NT2/D1 (cell line): ENCODE results near the gene CACNA1C.
"Not testable (repeated sequence)": the region's sequence is repeated elsewhere in the genome, so short reads cannot be mapped to it uniquely, and the experiment has no call there.

Experiments used
- DNase-seq: peaks from one replicate; pipeline ENCODE4 v3.0.0-alpha.2; 2011; ENCODE audit warnings: low read depth, low spot score
- H3K27me3 ChIP-seq: 2 replicates; pipeline ENCODE4 v1.6.0; 2011; ENCODE audit warnings: mild to moderate bottlenecking; ENCODE audit not compliant: insufficient read length, insufficient read depth
- H3K36me3 ChIP-seq: 2 replicates; pipeline ENCODE4 v1.6.1; 2011; ENCODE audit warnings: mild to moderate bottlenecking, low read length, mixed read lengths; ENCODE audit not compliant: insufficient read depth, insufficient read length
- H3K4me1 ChIP-seq: 2 replicates; pipeline ENCODE4 v1.5.1; 2011; ENCODE audit not compliant: insufficient read depth, insufficient read length
- H3K4me3 ChIP-seq: 2 replicates; pipeline ENCODE4 v1.5.1; 2011; ENCODE audit warnings: low read depth; ENCODE audit not compliant: insufficient read length
- H3K9ac ChIP-seq: 2 replicates; pipeline ENCODE4 v1.6.0; 2011; ENCODE audit warnings: low read depth; ENCODE audit not compliant: insufficient read length
- H3K9me3 ChIP-seq: 2 replicates; pipeline ENCODE4 v1.5.1; 2011; ENCODE audit warnings: mild to moderate bottlenecking, low read length; ENCODE audit not compliant: insufficient read depth
- SUZ12 ChIP-seq: IDR thresholded peaks from 2 replicates; pipeline ENCODE4 v1.6.1; 2011; ENCODE audit not compliant: insufficient read length, insufficient read depth; ENCODE audit errors: extremely low read depth
- YY1 ChIP-seq: IDR thresholded peaks from 2 replicates; pipeline ENCODE4 v1.6.1; 2011; ENCODE audit not compliant: insufficient read length, insufficient read depth
- ZNF274 ChIP-seq: IDR thresholded peaks from 2 replicates; pipeline ENCODE4 v1.6.1; 2011; ENCODE audit warnings: mild to moderate bottlenecking, low read depth, low read length

The CACNA1C gene

DNA sequence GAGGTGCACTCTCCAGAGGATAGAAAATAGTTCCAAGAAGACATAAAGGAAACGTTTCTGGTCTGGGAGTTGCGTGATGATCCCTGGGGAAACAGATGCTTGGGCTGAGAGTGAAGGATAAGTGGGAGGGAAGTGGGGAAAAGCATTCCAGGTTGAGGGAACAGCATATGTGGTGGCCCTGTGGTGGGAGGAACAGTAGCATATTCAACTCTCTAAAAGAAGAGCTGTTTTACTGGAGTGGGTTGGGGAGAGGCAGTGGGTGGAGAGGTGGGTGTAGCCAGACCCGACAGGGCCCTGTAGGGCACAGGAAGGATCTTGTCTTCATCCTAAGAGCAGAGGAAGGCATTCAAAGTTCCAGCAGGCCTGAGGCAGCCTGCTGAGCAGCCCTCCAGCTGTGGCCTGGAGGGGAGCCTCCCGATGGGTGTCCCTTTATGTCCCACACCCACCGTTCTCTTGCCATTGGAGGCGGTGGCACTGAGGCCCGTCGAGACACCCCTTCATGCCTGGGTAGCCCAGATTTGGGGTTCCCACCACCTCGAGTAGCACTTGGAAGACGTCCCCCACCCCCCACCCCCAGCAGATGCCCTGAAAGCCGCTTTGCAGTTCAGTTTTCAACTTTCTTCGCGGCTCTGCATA lies 431.5 kb downstream of the CACNA1C start:
- Histone ChIP-seq H3K9ac (no peak overlapping the region), H3K4me1 (no peaks in the 10 kb centered on the region), H3K4me3 (no peak overlapping the region), H3K9me3 (peaks cover 8% of the 10 kb centered on the region; the same call in 1 of the 2 replicates), H3K36me3 (no peaks in the 10 kb centered on the region), H3K27me3 (no peaks in the 10 kb centered on the region)
- no peak for TF ChIP-seq YY1
- TF ChIP-seq SUZ12: no peak
- no peak for TF ChIP-seq ZNF274
- DNase-seq: no peak

DNA sequence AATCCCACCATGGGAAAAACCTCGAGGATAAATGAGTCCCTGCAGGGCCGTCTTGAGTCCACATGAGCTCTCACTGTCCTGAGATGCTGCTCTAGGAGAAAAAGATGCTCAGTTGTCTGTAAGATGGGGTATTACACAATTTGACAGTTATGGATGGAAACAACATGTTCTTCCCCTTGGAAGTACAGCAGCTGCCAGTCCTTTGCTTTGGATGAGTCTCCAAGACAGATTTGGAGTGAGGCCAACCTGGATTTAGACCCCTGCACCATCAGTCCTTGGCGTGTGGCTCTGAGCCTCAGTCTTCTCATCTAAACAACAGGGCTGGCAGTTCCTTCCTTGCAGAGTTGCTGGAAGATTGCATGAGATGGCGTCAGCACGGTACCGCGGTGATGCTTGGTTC lies 432.9 kb downstream of the CACNA1C start:
- TF ChIP-seq SUZ12 (no peak), YY1 (no peak), ZNF274 (no peak)
- H3K36me3 ChIP-seq: no peaks in the 10 kb centered on the region
- no peak overlapping the region for H3K9ac ChIP-seq
- H3K4me3 ChIP-seq: no peak overlapping the region
- no peaks in the 10 kb centered on the region for H3K27me3 ChIP-seq
- no peak for DNase-seq
- no peaks in the 10 kb centered on the region for H3K4me1 ChIP-seq
- no peaks in the 10 kb centered on the region for H3K9me3 ChIP-seq

DNA sequence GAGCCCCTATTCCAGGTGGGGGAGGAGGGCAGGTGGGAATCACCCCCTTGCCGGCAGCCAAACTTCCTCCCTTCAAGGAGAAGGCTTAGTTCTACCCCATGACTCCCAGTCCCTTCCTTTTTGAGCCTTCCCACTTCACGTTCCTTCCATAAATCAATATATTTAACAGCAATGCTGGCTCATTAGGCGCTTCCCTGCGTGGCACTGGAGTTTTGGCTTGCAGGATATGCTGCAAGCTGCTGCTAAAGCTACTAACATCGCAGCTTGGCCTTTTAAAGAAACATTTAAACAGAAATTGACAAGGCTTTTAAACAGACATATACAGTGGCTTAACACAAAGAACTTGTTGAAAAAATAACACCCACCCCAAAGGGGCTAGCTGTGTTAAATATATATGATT lies 434.0 kb downstream of the CACNA1C start:
- no peak for TF ChIP-seq SUZ12
- no peak for TF ChIP-seq ZNF274
- no peak for TF ChIP-seq YY1
- Histone ChIP-seq H3K4me3 (no peak overlapping the region), H3K27me3 (no peaks in the 10 kb centered on the region), H3K4me1 (no peaks in the 10 kb centered on the region), H3K9ac (no peak overlapping the region), H3K9me3 (no peaks in the 10 kb centered on the region), H3K36me3 (no peaks in the 10 kb centered on the region)
- DNase-seq: no peak

DNA sequence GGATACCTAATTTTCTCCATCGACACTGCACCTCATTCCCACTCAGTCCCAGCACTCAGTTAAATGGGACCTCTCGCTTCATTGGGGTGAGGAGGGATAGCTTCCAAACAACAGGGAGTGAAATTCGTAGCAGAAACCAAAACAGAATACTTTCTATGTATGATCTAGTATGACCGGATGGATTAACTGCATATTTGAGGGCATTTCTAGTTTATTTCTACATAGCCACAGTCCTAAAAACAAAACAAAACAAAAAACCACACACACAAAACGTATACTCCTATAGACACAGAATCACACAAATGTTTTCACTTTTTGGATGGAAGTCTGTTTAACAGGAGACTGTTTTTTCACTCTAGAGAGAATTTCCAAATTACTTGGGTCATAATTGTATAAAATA lies 434.5 kb downstream of the CACNA1C start:
- Histone ChIP-seq H3K4me1 (no peaks in the 10 kb centered on the region), H3K9ac (no peak overlapping the region), H3K9me3 (no peaks in the 10 kb centered on the region), H3K4me3 (no peak overlapping the region), H3K36me3 (no peaks in the 10 kb centered on the region), H3K27me3 (no peaks in the 10 kb centered on the region)
- DNase-seq: no peak
- TF ChIP-seq YY1 (no peak), SUZ12 (no peak), ZNF274 (no peak)

DNA sequence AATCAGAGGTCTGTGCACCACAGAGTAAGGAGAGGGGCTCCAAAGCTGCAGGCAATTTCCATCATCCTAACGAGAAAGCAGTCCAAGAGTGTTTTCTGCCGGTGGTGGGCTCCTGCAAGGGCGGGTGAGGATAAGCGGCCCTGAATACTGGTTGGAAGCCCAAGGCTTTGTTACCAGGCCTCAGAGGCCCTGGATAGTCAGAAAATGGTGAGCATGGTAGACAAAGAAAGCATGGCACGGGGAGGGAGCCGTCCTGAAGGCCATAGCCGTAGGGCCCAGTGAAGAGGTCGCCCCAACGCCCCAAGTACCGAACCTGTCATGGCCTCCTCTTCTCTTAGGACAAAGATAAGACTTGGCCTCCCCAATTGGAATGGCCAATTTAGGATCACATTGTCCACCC lies 435.3 kb downstream of the CACNA1C start:
- no peaks in the 10 kb centered on the region for H3K36me3 ChIP-seq
- no peak overlapping the region for H3K4me3 ChIP-seq
- no peak overlapping the region for H3K9ac ChIP-seq
- no peaks in the 10 kb centered on the region for H3K4me1 ChIP-seq
- no peak for TF ChIP-seq SUZ12
- no peak for TF ChIP-seq YY1
- no peak for TF ChIP-seq ZNF274
- no peaks in the 10 kb centered on the region for H3K9me3 ChIP-seq
- DNase-seq: no peak
- H3K27me3 ChIP-seq: no peaks in the 10 kb centered on the region

DNA sequence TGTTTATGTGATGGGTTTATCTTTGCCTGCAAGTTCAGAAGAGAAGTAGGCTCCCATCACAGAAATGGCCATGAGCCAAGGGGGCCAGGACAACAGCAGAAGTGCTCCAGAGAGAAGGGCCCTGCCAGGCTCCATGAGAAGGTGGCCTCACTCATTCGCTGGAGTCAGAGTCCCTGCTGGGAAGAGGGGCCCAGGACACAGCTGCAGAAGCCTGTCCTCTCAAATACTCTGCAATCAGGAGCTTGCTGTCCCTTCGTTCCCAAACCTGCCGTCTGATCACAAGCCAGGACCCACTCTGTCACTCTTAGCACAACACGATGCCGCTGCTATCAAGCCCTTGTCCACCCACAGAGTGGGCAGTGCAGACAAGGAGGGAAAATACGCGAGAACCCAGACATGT lies 435.8 kb downstream of the CACNA1C start:
- no peaks in the 10 kb centered on the region for H3K27me3 ChIP-seq
- TF ChIP-seq ZNF274 (no peak), YY1 (no peak)

DNA sequence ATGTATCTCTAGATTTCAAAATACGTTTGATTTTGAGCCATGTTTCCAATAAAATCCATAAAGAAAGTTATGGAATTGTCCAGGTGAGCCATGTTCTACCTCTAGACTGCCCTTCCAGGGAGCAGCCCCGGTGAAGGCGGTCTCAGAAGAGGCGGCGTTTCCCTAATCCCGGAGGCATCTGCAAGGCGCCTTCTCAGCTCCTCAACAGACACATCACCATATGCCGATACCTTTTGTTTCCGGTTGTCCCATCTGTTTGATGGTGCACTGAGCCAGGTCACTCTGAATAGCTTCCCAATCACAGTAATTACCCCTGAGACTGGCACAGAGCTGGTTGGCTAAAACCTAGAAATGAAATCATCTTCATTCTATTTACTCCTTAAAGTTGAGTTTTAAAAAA lies 436.5 kb downstream of the CACNA1C start:
- peak; percentile 42 for DNase-seq
- no peaks in the 10 kb centered on the region for H3K27me3 ChIP-seq
- H3K36me3 ChIP-seq: no peaks in the 10 kb centered on the region
- no peaks in the 10 kb centered on the region for H3K4me1 ChIP-seq
- H3K4me3 ChIP-seq: no peak overlapping the region
- H3K9ac ChIP-seq: no peak overlapping the region
- TF ChIP-seq YY1 (no peak), SUZ12 (no peak), ZNF274 (no peak)
- H3K9me3 ChIP-seq: no peaks in the 10 kb centered on the region

More for the DNA sequence above, 435.8 kb downstream of the CACNA1C start:
- no peaks in the 10 kb centered on the region for H3K9me3 ChIP-seq
- DNase-seq: no peak
- H3K4me3 ChIP-seq: no peak overlapping the region
- H3K36me3 ChIP-seq: no peaks in the 10 kb centered on the region
- H3K4me1 ChIP-seq: no peaks in the 10 kb centered on the region
- H3K9ac ChIP-seq: no peak overlapping the region

DNA sequence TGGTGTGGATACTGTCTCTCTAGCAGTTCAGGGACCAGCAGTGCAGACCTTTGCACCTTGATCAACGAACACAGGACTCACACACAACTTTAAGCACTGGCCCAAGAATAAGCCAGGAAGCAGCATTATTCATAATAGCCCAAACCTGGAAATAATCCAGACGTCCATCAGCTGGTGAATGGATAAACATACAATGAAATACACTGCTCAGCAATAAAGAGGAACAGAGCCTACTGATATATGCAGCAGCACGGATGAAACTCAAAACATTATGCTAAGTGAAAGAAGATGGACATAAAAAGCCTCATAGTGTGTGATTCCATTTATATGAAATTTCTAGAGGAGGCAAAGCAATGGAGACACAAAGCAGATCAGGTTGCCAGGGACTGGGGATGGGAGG lies 438.0 kb downstream of the CACNA1C start:
- Histone ChIP-seq H3K4me3 (no peak overlapping the region), H3K9ac (no peak overlapping the region), H3K36me3 (no peaks in the 10 kb centered on the region), H3K27me3 (no peaks in the 10 kb centered on the region), H3K9me3 (no peaks in the 10 kb centered on the region), H3K4me1 (no peaks in the 10 kb centered on the region)
- TF ChIP-seq ZNF274 (no peak), YY1 (no peak), SUZ12 (no peak)
- DNase-seq: no peak

DNA sequence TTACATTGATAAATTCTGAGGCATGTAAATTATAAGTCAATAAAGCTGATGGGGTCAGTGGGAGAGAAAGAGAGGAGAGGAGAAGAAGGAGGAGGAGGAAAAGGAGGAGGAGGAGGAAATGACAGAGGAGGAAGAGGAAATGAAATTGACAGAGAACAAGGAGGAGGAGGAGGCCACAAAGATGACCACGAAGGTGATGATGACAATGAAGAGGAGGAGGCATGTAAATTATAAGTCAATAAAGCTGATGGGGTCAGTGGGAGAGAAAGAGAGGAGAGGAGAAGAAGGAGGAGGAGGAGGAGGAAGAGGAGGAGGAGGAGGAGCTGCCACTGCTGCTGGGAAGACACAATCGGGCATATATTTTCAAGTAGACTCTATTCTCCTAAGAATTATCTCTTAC lies 438.6 kb downstream of the CACNA1C start:
- not testable (repeated sequence) for H3K4me1 ChIP-seq, H3K9ac ChIP-seq, H3K9me3 ChIP-seq, H3K27me3 ChIP-seq, H3K36me3 ChIP-seq, DNase-seq, H3K4me3 ChIP-seq
